ENCODE measurements around the gene HSPA12A. TPM values are rescaled to one million over a fixed set of nuclear protein-coding genes. Genes with fewer than 3 reads are reported as not detected.

Gene HSPA12A
- total and polyA plus RNA-seq, 7 donors: 1.4 to 17.4 (median 12.3) TPM

- DNase-seq: peak; percentile 18
- 80 to 84% methylated on average over 7 of the region's 7 CpGs for WGBS, 2 donors
- H3K27me3 ChIP-seq: no peaks in the 10 kb centered on the region
- no peak overlapping the region for H3K27ac ChIP-seq
- intact Hi-C loops (cut with DNase I): no loop called here
- no peak overlapping the region for H3K4me3 ChIP-seq
- no peaks in the 10 kb centered on the region for H3K4me1 ChIP-seq
- TF ChIP-seq POLR2AphosphoS5 (IDR thresholded peaks at IDR 0.05): no peak
- no peak for TF ChIP-seq CTCF (IDR thresholded peaks at IDR 0.05)
- TF ChIP-seq EP300 (IDR thresholded peaks at IDR 0.05): no peak
- no peak for TF ChIP-seq POLR2A (IDR thresholded peaks at IDR 0.05)
- peaks cover 0 to 19% (median 0%) of the 10 kb centered on the region in 4 donors for H3K36me3 ChIP-seq
- no peaks in the 10 kb centered on the region for H3K9me3 ChIP-seq
Measured at GRCh38 chr10:116697816-116698215, 44.5 kb downstream of the HSPA12A start.

DNA sequence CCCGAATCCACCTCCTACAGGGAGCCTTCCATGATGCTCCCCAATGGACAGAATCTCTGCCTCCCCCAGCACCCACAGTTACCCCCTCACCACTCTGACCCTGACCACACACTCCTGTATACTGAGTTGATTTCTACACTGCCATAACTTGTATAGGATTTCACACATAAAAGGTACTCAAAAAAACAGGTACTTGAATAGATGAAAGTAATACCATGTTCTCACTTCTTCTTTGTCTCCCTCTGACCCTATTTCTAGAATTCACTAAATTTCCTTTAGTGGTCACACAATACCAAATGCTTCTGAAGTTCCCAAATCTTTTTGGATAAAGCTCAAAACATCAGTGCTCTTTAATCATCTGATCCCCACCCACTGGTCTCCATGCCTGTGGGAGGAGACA, 45.4 kb downstream of the HSPA12A start:
- H3K9me3 ChIP-seq: no peaks in the 10 kb centered on the region
- H3K4me1 ChIP-seq: peaks cover 0 to 6% (median 2%) of the 10 kb centered on the region in 4 donors
- peak overlapping the region in 1 of 4 donors; percentile 17 for H3K27ac ChIP-seq
- peaks cover 0 to 19% (median 0%) of the 10 kb centered on the region in 4 donors for H3K36me3 ChIP-seq
- TF ChIP-seq EP300 (IDR thresholded peaks at IDR 0.05) (no peak), CTCF (IDR thresholded peaks at IDR 0.05) (no peak), POLR2AphosphoS5 (IDR thresholded peaks at IDR 0.05) (no peak), POLR2A (IDR thresholded peaks at IDR 0.05) (no peak)
- intact Hi-C loops (cut with DNase I): no loop called here
- 81 to 86% methylated on average over 1 of the region's 1 CpG for WGBS, 2 donors
- no peak for DNase-seq
- H3K27me3 ChIP-seq: no peaks in the 10 kb centered on the region
- H3K4me3 ChIP-seq: no peak overlapping the region

DNA sequence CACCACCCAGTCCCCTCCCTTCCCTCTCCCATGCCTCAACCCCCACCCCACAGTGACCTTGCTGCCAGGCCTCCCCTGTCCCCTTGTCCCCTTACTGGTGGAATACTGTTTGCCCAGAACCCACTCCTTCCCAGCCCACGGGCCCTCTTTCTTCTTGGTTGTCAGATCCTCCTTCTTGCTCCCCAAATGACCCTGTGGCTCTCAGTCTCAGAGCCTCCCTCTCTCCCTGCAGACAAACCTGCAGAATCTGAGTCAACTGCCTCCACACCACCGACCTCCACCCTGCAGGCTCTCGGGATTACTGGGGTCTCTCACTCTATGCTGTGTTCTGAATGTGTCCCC, 47.5 kb downstream of the HSPA12A start:
- DNase-seq: peak; percentile 48
- H3K9me3 ChIP-seq: no peaks in the 10 kb centered on the region
- H3K27me3 ChIP-seq: no peaks in the 10 kb centered on the region
- H3K27ac ChIP-seq: no peak overlapping the region
- H3K4me1 ChIP-seq: peaks cover 0 to 23% (median 11%) of the 10 kb centered on the region in 4 donors
- TF ChIP-seq EP300 (IDR thresholded peaks at IDR 0.05): no peak
- TF ChIP-seq POLR2AphosphoS5 (IDR thresholded peaks at IDR 0.05): no peak
- no peak for TF ChIP-seq POLR2A (IDR thresholded peaks at IDR 0.05)
- no peak for TF ChIP-seq CTCF (IDR thresholded peaks at IDR 0.05)
- intact Hi-C loops (cut with DNase I): no loop called here
- no peak overlapping the region for H3K4me3 ChIP-seq
- H3K36me3 ChIP-seq: peaks cover 0 to 25% (median 0%) of the 10 kb centered on the region in 4 donors
- WGBS, 2 donors: 78 to 84% methylated on average over 3 of the region's 3 CpGs

DNA sequence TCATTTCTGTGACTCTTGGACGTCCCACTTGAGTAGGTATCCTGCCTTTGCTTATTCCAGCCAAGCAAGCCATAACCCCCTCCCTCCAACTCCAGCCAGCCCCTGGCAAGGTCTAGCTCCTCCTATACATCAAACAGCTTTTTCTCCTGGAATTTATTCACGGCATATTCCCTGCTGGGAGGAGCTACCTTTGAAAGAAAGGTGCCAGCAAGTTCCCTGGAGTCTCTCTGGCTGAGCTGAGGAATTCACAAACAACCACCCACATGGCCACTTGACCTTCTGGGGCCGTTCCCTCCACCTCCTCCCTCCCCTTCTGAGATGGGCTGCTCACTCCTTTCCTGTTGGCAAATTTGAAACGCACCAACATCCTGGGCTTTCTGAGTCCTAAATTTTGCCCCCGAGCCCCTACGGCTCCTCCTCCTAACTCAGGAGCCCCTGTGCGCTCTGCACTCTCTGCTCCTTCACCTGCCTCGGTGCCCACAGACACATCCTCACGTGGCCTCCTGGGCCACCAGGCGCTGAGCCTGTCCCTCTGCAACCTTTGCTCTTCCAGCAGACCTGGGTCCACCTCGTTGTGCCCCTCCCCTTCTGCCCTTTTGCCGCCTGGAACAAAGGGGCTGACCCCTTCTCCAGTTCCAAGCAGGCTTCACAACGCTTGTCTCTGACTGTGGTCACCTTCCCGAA, 48.0 kb downstream of the HSPA12A start:
- Histone ChIP-seq H3K4me3 (no peak overlapping the region), H3K4me1 (peaks cover 0 to 25% (median 12%) of the 10 kb centered on the region in 4 donors), H3K27me3 (no peaks in the 10 kb centered on the region), H3K27ac (no peak overlapping the region), H3K9me3 (no peaks in the 10 kb centered on the region), H3K36me3 (peaks cover 0 to 25% (median 0%) of the 10 kb centered on the region in 4 donors)
- WGBS, 2 donors: 58 to 63% methylated on average over 14 of the region's 14 CpGs
- intact Hi-C loops (cut with DNase I): no loop called here
- peak; percentile 53 for DNase-seq
- TF ChIP-seq EP300 (IDR thresholded peaks at IDR 0.05): no peak
- no peak for TF ChIP-seq CTCF (IDR thresholded peaks at IDR 0.05)
- TF ChIP-seq POLR2A (IDR thresholded peaks at IDR 0.05): no peak
- TF ChIP-seq POLR2AphosphoS5 (IDR thresholded peaks at IDR 0.05): no peak

Data from sigmoid colon (tissue), 7 donors.